K562 (cell line): ENCODE results near the gene MYLK2.

Source experiments
- ELF4 ChIP-seq: fragments of 450-650 bp; formaldehyde crosslinking; IDR thresholded peaks from 2 replicates; pipeline ENCODE4 v1.4.0; 2022; ENCODE audit warnings: missing genetic modification characterization
- JUND ChIP-seq, 2 experiments: IDR thresholded peaks; 2 replicates in 1 of 2; 3 replicates in 1 of 2; pipeline ENCODE4 v1.6.1; 2011; ENCODE audit warnings: borderline replicate concordance in 2 of 2, low read depth in 2 of 2, low read length in 2 of 2, improper control_type of control experiment in 1 of 2, missing biosample characterization in 1 of 2, missing genetic modification characterization in 1 of 2, missing genetic modification reagents in 1 of 2
- KDM1A ChIP-seq, 2 experiments: fragments of 450-650 bp; IDR thresholded peaks; 2 replicates each; pipeline ENCODE4 v1.6.1; 2016; ENCODE audit warnings: mild to moderate bottlenecking in 2 of 2
- TF ChIP-seq, protein P1 (sequence below), 3 experiments: IDR thresholded peaks in 2 of 3; conservative IDR thresholded peaks in 1 of 3; 2 replicates each; pipeline ENCODE4 v1.5.1; 2011 to 2012; ENCODE audit warnings: low read length in 3 of 3, mild to moderate bottlenecking in 3 of 3, control low read depth in 2 of 3, improper control_type of control experiment in 1 of 3, inconsistent platforms in 1 of 3, low read depth in 1 of 3, mixed read lengths in 1 of 3, moderate library complexity in 1 of 3; ENCODE audit not compliant: insufficient read depth in 2 of 3

DNA sequence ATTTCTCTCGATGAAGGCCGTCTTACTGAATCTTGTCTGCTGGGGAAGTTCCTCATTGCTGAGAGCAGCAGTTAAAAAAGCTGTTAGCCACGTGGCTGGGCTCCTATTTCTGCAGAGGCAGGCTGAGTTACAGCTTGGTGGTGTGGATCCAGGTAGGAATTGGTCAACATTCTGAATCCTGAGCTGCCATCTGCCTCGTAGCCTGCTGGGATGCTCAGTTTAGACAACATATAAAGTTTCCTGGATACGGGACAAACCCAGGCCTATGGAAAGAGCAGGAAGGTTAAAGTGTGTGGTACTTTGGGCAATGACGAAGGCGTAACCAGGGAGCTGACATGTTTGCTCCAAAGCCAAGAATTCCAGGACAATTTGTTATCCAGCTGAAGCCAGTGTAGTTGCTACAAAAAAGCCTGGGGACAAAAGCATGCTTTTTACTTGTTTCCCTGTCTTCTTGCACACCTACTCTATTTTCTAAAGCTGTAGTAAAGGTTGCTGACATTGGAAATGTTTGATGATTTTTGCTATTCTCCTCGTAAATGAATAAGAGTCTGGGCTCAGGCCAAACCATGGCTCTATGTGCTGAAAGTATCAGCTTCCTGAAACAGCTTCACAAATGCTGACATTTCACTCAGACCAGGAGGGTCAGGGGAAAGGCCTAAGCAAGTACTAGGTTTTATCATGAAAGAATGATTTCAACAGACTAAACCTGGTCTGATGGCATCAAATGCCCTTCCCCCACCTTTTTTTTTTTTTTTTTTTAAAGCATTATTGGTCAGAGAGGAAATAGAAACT is 12.4 kb upstream of the MYLK2 start:
- TF ChIP-seq KDM1A (IDR thresholded peaks at IDR 0.05) (no peak), ELF4 (CRISPR knock-in tag) (no peak), JUND (IDR thresholded peaks at IDR 0.05; ENCODE audit: borderline replicate concordance, low read depth, low read length) (no peak), JUND (tag; IDR thresholded peaks at IDR 0.05; ENCODE audit: borderline replicate concordance, low read depth, low read length) (no peak)
- TF ChIP-seq, protein P1, sequence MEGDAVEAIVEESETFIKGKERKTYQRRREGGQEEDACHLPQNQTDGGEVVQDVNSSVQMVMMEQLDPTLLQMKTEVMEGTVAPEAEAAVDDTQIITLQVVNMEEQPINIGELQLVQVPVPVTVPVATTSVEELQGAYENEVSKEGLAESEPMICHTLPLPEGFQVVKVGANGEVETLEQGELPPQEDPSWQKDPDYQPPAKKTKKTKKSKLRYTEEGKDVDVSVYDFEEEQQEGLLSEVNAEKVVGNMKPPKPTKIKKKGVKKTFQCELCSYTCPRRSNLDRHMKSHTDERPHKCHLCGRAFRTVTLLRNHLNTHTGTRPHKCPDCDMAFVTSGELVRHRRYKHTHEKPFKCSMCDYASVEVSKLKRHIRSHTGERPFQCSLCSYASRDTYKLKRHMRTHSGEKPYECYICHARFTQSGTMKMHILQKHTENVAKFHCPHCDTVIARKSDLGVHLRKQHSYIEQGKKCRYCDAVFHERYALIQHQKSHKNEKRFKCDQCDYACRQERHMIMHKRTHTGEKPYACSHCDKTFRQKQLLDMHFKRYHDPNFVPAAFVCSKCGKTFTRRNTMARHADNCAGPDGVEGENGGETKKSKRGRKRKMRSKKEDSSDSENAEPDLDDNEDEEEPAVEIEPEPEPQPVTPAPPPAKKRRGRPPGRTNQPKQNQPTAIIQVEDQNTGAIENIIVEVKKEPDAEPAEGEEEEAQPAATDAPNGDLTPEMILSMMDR (IDR thresholded peaks at IDR 0.05 in 2 of 3, conservative IDR thresholded peaks at IDR 0.05 in 1 of 3; ENCODE audit: insufficient read depth in 2 of 3, low read depth in 1 of 3, low read length in 3 of 3) = no peak
